ENCODE data around the gene CYP4B1. TPM values are rescaled to one million over a fixed set of nuclear protein-coding genes. Genes with fewer than 3 reads are reported as not detected.

Gene CYP4B1
- total RNA-seq, 1 donor from 2014 or later: not detected

- peaks cover 3% of the 10 kb centered on the region for H3K27me3 Mint-ChIP-seq
- peak; percentile 52 for DNase-seq
- no peaks in the 10 kb centered on the region for H3K36me3 Mint-ChIP-seq (ENCODE audit: low read depth)
- H3K4me3 Mint-ChIP-seq: no peak overlapping the region
- no peak overlapping the region for H3K27ac Mint-ChIP-seq
- H3K4me1 Mint-ChIP-seq: no peaks in the 10 kb centered on the region
- H3K9me3 Mint-ChIP-seq: no peaks in the 10 kb centered on the region
- intact Hi-C loops (cut with micrococcal nuclease): no loop called here
Observed at GRCh38 chr1:46804027-46804889, 5.4 kb downstream of the CYP4B1 start.

GRCh38 chr1:46804926-46805325, 6.1 kb downstream of the CYP4B1 start:
- no peak overlapping the region for H3K27ac Mint-ChIP-seq
- no peak for DNase-seq
- H3K4me3 Mint-ChIP-seq: no peak overlapping the region
- H3K36me3 Mint-ChIP-seq (ENCODE audit: low read depth): no peaks in the 10 kb centered on the region
- no peaks in the 10 kb centered on the region for H3K4me1 Mint-ChIP-seq
- H3K27me3 Mint-ChIP-seq: peaks cover 3% of the 10 kb centered on the region
- intact Hi-C loops (cut with micrococcal nuclease): no loop called here
- H3K9me3 Mint-ChIP-seq: no peaks in the 10 kb centered on the region

GRCh38 chr1:46805755-46806154, 6.9 kb downstream of the CYP4B1 start:
- no peak overlapping the region for H3K4me3 Mint-ChIP-seq
- no peaks in the 10 kb centered on the region for H3K36me3 Mint-ChIP-seq (ENCODE audit: low read depth)
- intact Hi-C loops (cut with micrococcal nuclease): no loop called here
- H3K9me3 Mint-ChIP-seq: no peaks in the 10 kb centered on the region
- peaks cover 3% of the 10 kb centered on the region for H3K27me3 Mint-ChIP-seq
- H3K4me1 Mint-ChIP-seq: no peaks in the 10 kb centered on the region
- H3K27ac Mint-ChIP-seq: no peak overlapping the region
- DNase-seq: no peak

GRCh38 chr1:46806196-46807020, 7.6 kb downstream of the CYP4B1 start:
- peaks cover 3% of the 10 kb centered on the region for H3K27me3 Mint-ChIP-seq
- intact Hi-C loops (cut with micrococcal nuclease): no loop called here

GRCh38 chr1:46807046-46807972, 8.5 kb downstream of the CYP4B1 start:
- Mint-ChIP-seq H3K36me3 (ENCODE audit: low read depth) (no peaks in the 10 kb centered on the region), H3K27ac (no peak overlapping the region), H3K27me3 (peaks cover 3% of the 10 kb centered on the region), H3K9me3 (no peaks in the 10 kb centered on the region), H3K4me3 (no peak overlapping the region), H3K4me1 (no peaks in the 10 kb centered on the region)
- DNase-seq: no peak
- intact Hi-C loops (cut with micrococcal nuclease): no loop called here

More at GRCh38 chr1:46806196-46807020, 7.6 kb downstream of the CYP4B1 start:
- Mint-ChIP-seq H3K9me3 (no peaks in the 10 kb centered on the region), H3K4me1 (no peaks in the 10 kb centered on the region), H3K27ac (no peak overlapping the region), H3K4me3 (no peak overlapping the region), H3K36me3 (ENCODE audit: low read depth) (no peaks in the 10 kb centered on the region)
- no peak for DNase-seq

- DNase-seq: no peak
- Mint-ChIP-seq H3K9me3 (no peaks in the 10 kb centered on the region), H3K4me3 (no peak overlapping the region), H3K27me3 (peaks cover 3% of the 10 kb centered on the region), H3K27ac (no peak overlapping the region), H3K36me3 (ENCODE audit: low read depth) (no peaks in the 10 kb centered on the region), H3K4me1 (no peaks in the 10 kb centered on the region)
- intact Hi-C loops (cut with micrococcal nuclease): no loop called here
Observed at GRCh38 chr1:46809071-46809470, 10.2 kb downstream of the CYP4B1 start.

- intact Hi-C loops (cut with micrococcal nuclease): no loop called here
- H3K36me3 Mint-ChIP-seq (ENCODE audit: low read depth): no peaks in the 10 kb centered on the region
- peaks cover 3% of the 10 kb centered on the region for H3K27me3 Mint-ChIP-seq
- no peak overlapping the region for H3K27ac Mint-ChIP-seq
- H3K9me3 Mint-ChIP-seq: no peaks in the 10 kb centered on the region
- DNase-seq: no peak
- no peaks in the 10 kb centered on the region for H3K4me1 Mint-ChIP-seq
- H3K4me3 Mint-ChIP-seq: no peak overlapping the region
Observed at GRCh38 chr1:46809904-46810303, 11.1 kb downstream of the CYP4B1 start.

- no peak for DNase-seq
- intact Hi-C loops (cut with micrococcal nuclease): no loop called here
- no peaks in the 10 kb centered on the region for H3K36me3 Mint-ChIP-seq (ENCODE audit: low read depth)
- no peak overlapping the region for H3K4me3 Mint-ChIP-seq
- H3K27ac Mint-ChIP-seq: no peak overlapping the region
- H3K4me1 Mint-ChIP-seq: no peaks in the 10 kb centered on the region
- H3K27me3 Mint-ChIP-seq: peaks cover under 1% of the 10 kb centered on the region
- no peaks in the 10 kb centered on the region for H3K9me3 Mint-ChIP-seq
Observed at GRCh38 chr1:46810596-46810995, 11.8 kb downstream of the CYP4B1 start.

- H3K9me3 Mint-ChIP-seq: no peaks in the 10 kb centered on the region
- no peak overlapping the region for H3K4me3 Mint-ChIP-seq
- intact Hi-C loops (cut with micrococcal nuclease): no loop called here
- H3K27ac Mint-ChIP-seq: no peak overlapping the region
- H3K4me1 Mint-ChIP-seq: no peaks in the 10 kb centered on the region
- peak; percentile 41 for DNase-seq
- no peaks in the 10 kb centered on the region for H3K36me3 Mint-ChIP-seq (ENCODE audit: low read depth)
- no peaks in the 10 kb centered on the region for H3K27me3 Mint-ChIP-seq
Observed at GRCh38 chr1:46811053-46811452, 12.2 kb downstream of the CYP4B1 start.

GRCh38 chr1:46812065-46812963, 13.5 kb downstream of the CYP4B1 start:
- no peaks in the 10 kb centered on the region for H3K27me3 Mint-ChIP-seq
- no peak overlapping the region for H3K4me3 Mint-ChIP-seq

GRCh38 chr1:46812996-46813857, 14.4 kb downstream of the CYP4B1 start:
- H3K27ac Mint-ChIP-seq: no peak overlapping the region
- H3K36me3 Mint-ChIP-seq (ENCODE audit: low read depth): no peaks in the 10 kb centered on the region

More at GRCh38 chr1:46812065-46812963, 13.5 kb downstream of the CYP4B1 start:
- Mint-ChIP-seq H3K27ac (no peak overlapping the region), H3K36me3 (ENCODE audit: low read depth) (no peaks in the 10 kb centered on the region), H3K9me3 (no peaks in the 10 kb centered on the region), H3K4me1 (no peaks in the 10 kb centered on the region)
- intact Hi-C loops (cut with micrococcal nuclease): no loop called here
- peak; percentile 40 for DNase-seq

GRCh38 chr1:46813858-46814396, 15.1 kb downstream of the CYP4B1 start:
- no peak overlapping the region for H3K4me3 Mint-ChIP-seq
- DNase-seq: no peak
- intact Hi-C loops (cut with micrococcal nuclease): no loop called here
- H3K36me3 Mint-ChIP-seq (ENCODE audit: low read depth): no peaks in the 10 kb centered on the region
- H3K4me1 Mint-ChIP-seq: no peaks in the 10 kb centered on the region
- no peaks in the 10 kb centered on the region for H3K27me3 Mint-ChIP-seq
- H3K9me3 Mint-ChIP-seq: no peaks in the 10 kb centered on the region
- no peak overlapping the region for H3K27ac Mint-ChIP-seq

More at GRCh38 chr1:46812996-46813857, 14.4 kb downstream of the CYP4B1 start:
- Mint-ChIP-seq H3K4me3 (no peak overlapping the region), H3K27me3 (no peaks in the 10 kb centered on the region), H3K9me3 (no peaks in the 10 kb centered on the region), H3K4me1 (no peaks in the 10 kb centered on the region)
- DNase-seq: no peak
- intact Hi-C loops (cut with micrococcal nuclease): no loop called here

All from activated CD4-positive, alpha-beta T cell treated with anti-CD3 and anti-CD28 coated beads, Interleukin-2, amount 10 ng/mL, durations not matched to agents 24 days and 14 days (primary cell).